ENCODE results near the gene CMC2.

Gene CMC2

GRCh38 chr16:81036751-81037350, 30.2 kb upstream of the CMC2 start:
- TF ChIP-seq CTCF (IDR thresholded peaks at IDR 0.05; ENCODE audit: control insufficient read depth, extremely low read depth, insufficient read depth) = no peak
- peak overlapping the region; percentile 78 for H3K4me3 ChIP-seq (ENCODE audit: low read depth, low read length)
- DNase-seq (ENCODE audit: low read depth) = no peak

GRCh38 chr16:81035975-81036750, 29.5 kb upstream of the CMC2 start:
- peak overlapping the region; percentile 78 for H3K4me3 ChIP-seq (ENCODE audit: low read depth, low read length)
- no peak; the same call in 1 of the 2 replicates for TF ChIP-seq CTCF (IDR thresholded peaks at IDR 0.05; ENCODE audit: control insufficient read depth, extremely low read depth, insufficient read depth)
- DNase-seq (ENCODE audit: low read depth) = no peak

- peak within 1 kb of the TSS; percentile 78 for H3K4me3 ChIP-seq (ENCODE audit: low read depth, low read length)
- peak; percentile 100 for TF ChIP-seq CTCF (IDR thresholded peaks at IDR 0.05; ENCODE audit: control insufficient read depth, extremely low read depth, insufficient read depth)
- peak; percentile 64 for DNase-seq (ENCODE audit: low read depth)
These were observed 28.8 kb upstream of the CMC2 start, which contains the start of gene ATMIN for GRCh38 chr16:81035398-81035974. Gene ATMIN (plus strand): TSS chr16:81035842. CDS start chr16:81035871, 29 bp downstream.

GRCh38 chr16:81029930-81030604, 23.4 kb upstream of the CMC2 start:
- no peak for DNase-seq (ENCODE audit: low read depth)
- no peak for TF ChIP-seq CTCF (IDR thresholded peaks at IDR 0.05; ENCODE audit: control insufficient read depth, extremely low read depth, insufficient read depth)
- no peak overlapping the region for H3K4me3 ChIP-seq (ENCODE audit: low read depth, low read length)

- no peak for TF ChIP-seq CTCF (IDR thresholded peaks at IDR 0.05; ENCODE audit: control insufficient read depth, extremely low read depth, insufficient read depth)
- DNase-seq (ENCODE audit: low read depth) = no peak
- H3K4me3 ChIP-seq (ENCODE audit: low read depth, low read length) = no peak overlapping the region
These were observed 19.7 kb upstream of the CMC2 start for GRCh38 chr16:81026429-81026828.

GRCh38 chr16:81018496-81018895, 11.8 kb upstream of the CMC2 start:
- DNase-seq (ENCODE audit: low read depth) = no peak
- no peak overlapping the region for H3K4me3 ChIP-seq (ENCODE audit: low read depth, low read length)
- no peak for TF ChIP-seq CTCF (IDR thresholded peaks at IDR 0.05; ENCODE audit: control insufficient read depth, extremely low read depth, insufficient read depth)
